Activated T-helper 2 cell treated with anti-CD3 and anti-CD28 coated beads, Interferon-gamma antibody, Interleukin-2, Interleukin-4, amounts not matched to agents 10 μg/mL and 5 μg/mL and 100 μg/mL, durations not matched to agents 14 hours and 24 hours and 36 hours (primary cell): Measurements from ENCODE around the gene HLF. TPM values are rescaled to one million over a fixed set of nuclear protein-coding genes. Genes with fewer than 3 reads are reported as not detected.

Source experiments
- DNase-seq: peaks from one replicate; pipeline ENCODE4 v3.0.0; 2021; ENCODE audit warnings: low spot score
- H3K27ac Mint-ChIP-seq: one replicate; pipeline ENCODE4 v1.8.0; 2021; ENCODE audit warnings: mixed read lengths
- H3K27me3 Mint-ChIP-seq: one replicate; pipeline ENCODE4 v1.8.0; 2021; ENCODE audit warnings: low read depth, mixed read lengths
- H3K36me3 Mint-ChIP-seq: one replicate; pipeline ENCODE4 v1.8.0; 2021; ENCODE audit warnings: low read depth, mixed read lengths
- H3K4me1 Mint-ChIP-seq: one replicate; pipeline ENCODE4 v1.8.0; 2021; ENCODE audit warnings: low read depth, mixed read lengths
- H3K4me3 Mint-ChIP-seq: one replicate; pipeline ENCODE4 v1.8.0; 2021; ENCODE audit warnings: low read depth, mild to moderate bottlenecking, moderate library complexity, mixed read lengths
- H3K9me3 Mint-ChIP-seq: one replicate; pipeline ENCODE4 v1.8.0; 2021; ENCODE audit warnings: mixed read lengths
- intact Hi-C: fragments of 100-400 bp; cut with micrococcal nuclease; formaldehyde crosslinking; loops from one replicate; pipeline ENCODE4 v1.15.1; 2023
- total RNA-seq: library from RNA; stranded (reverse); gene quantifications from 2 replicates; pipeline ENCODE4 v1.2.3, GENCODE V29; 2022

HLF gene
- total RNA-seq, 1 donor from 2014 or later, result 4.5 TPM

GRCh38 chr17:55316499-55316898 lies 51.7 kb downstream of the HLF start:
- H3K36me3 Mint-ChIP-seq, result peaks cover 10% of the 10 kb centered on the region
- H3K4me1 Mint-ChIP-seq, result peaks cover 30% of the 10 kb centered on the region
- no peak overlapping the region for H3K4me3 Mint-ChIP-seq
- H3K27ac Mint-ChIP-seq, result no peak overlapping the region
- H3K27me3 Mint-ChIP-seq, result no peaks in the 10 kb centered on the region
- intact Hi-C loops, result loop anchor here (10.0 kb wide), 1 partner anchor 108 kb away; the partner anchor contains the start of gene MMD
- no peaks in the 10 kb centered on the region for H3K9me3 Mint-ChIP-seq
- DNase-seq, result no peak

- no peak overlapping the region for H3K4me3 Mint-ChIP-seq
- peaks cover 30% of the 10 kb centered on the region for H3K4me1 Mint-ChIP-seq
- intact Hi-C loops, result loop anchor here (10.0 kb wide), 1 partner anchor 108 kb away; the partner anchor contains the start of gene MMD
- no peaks in the 10 kb centered on the region for H3K9me3 Mint-ChIP-seq
- peaks cover 10% of the 10 kb centered on the region for H3K36me3 Mint-ChIP-seq
- DNase-seq, result no peak
- no peaks in the 10 kb centered on the region for H3K27me3 Mint-ChIP-seq
- no peak overlapping the region for H3K27ac Mint-ChIP-seq
Observed at GRCh38 chr17:55317284-55317683, 52.5 kb downstream of the HLF start.

- Mint-ChIP-seq H3K27me3 (no peaks in the 10 kb centered on the region), H3K9me3 (no peaks in the 10 kb centered on the region), H3K4me3 (no peak overlapping the region), H3K4me1 (peaks cover 25% of the 10 kb centered on the region), H3K36me3 (peaks cover 10% of the 10 kb centered on the region), H3K27ac (no peak overlapping the region)
- DNase-seq, result no peak
- intact Hi-C loops, result loop anchor here (10.0 kb wide), 1 partner anchor 107 kb away; the partner anchor contains the start of gene MMD
Observed at GRCh38 chr17:55318081-55318480, 53.3 kb downstream of the HLF start.

- Mint-ChIP-seq H3K36me3 (peaks cover 10% of the 10 kb centered on the region), H3K9me3 (no peaks in the 10 kb centered on the region)
Observed at GRCh38 chr17:55318715-55319487, 54.1 kb downstream of the HLF start.

GRCh38 chr17:55319933-55320593 lies 55.3 kb downstream of the HLF start:
- DNase-seq, result no peak
- Mint-ChIP-seq H3K4me3 (no peak overlapping the region), H3K27ac (no peak overlapping the region), H3K36me3 (peaks cover 5% of the 10 kb centered on the region), H3K4me1 (peaks cover 9% of the 10 kb centered on the region), H3K9me3 (no peaks in the 10 kb centered on the region), H3K27me3 (no peaks in the 10 kb centered on the region)
- intact Hi-C loops, result loop anchor here (10.0 kb wide), 1 partner anchor 105 kb away; the partner anchor contains the start of gene MMD

More at GRCh38 chr17:55318715-55319487, 54.1 kb downstream of the HLF start:
- Mint-ChIP-seq H3K4me3 (no peak overlapping the region), H3K4me1 (peaks cover 19% of the 10 kb centered on the region), H3K27ac (peak overlapping the region; percentile 9), H3K27me3 (no peaks in the 10 kb centered on the region)
- DNase-seq, result no peak
- intact Hi-C loops, result loop anchor here (10.0 kb wide), 1 partner anchor 106 kb away; the partner anchor contains the start of gene MMD

- no peak for DNase-seq
- intact Hi-C loops, result no loop called here
- H3K9me3 Mint-ChIP-seq, result no peaks in the 10 kb centered on the region
- no peaks in the 10 kb centered on the region for H3K27me3 Mint-ChIP-seq
- no peak overlapping the region for H3K4me3 Mint-ChIP-seq
- H3K4me1 Mint-ChIP-seq, result peaks cover 3% of the 10 kb centered on the region
- no peak overlapping the region for H3K27ac Mint-ChIP-seq
- H3K36me3 Mint-ChIP-seq, result peaks cover 3% of the 10 kb centered on the region
Observed at GRCh38 chr17:55320594-55321426, 56.0 kb downstream of the HLF start.

- Mint-ChIP-seq H3K36me3 (no peaks in the 10 kb centered on the region), H3K27me3 (no peaks in the 10 kb centered on the region), H3K27ac (no peak overlapping the region), H3K9me3 (no peaks in the 10 kb centered on the region), H3K4me1 (peaks cover 1% of the 10 kb centered on the region), H3K4me3 (no peak overlapping the region)
- intact Hi-C loops, result no loop called here
- DNase-seq, result no peak
Observed at GRCh38 chr17:55321427-55322060, 56.8 kb downstream of the HLF start.

GRCh38 chr17:55322453-55322985 lies 57.8 kb downstream of the HLF start:
- H3K4me1 Mint-ChIP-seq, result peaks cover 1% of the 10 kb centered on the region
- H3K9me3 Mint-ChIP-seq, result no peaks in the 10 kb centered on the region
- H3K27me3 Mint-ChIP-seq, result peaks cover 4% of the 10 kb centered on the region
- no peak overlapping the region for H3K27ac Mint-ChIP-seq
- DNase-seq, result no peak
- no peaks in the 10 kb centered on the region for H3K36me3 Mint-ChIP-seq
- H3K4me3 Mint-ChIP-seq, result no peak overlapping the region
- intact Hi-C loops, result no loop called here

GRCh38 chr17:55323518-55324295 lies 58.9 kb downstream of the HLF start:
- intact Hi-C loops, result no loop called here
- Mint-ChIP-seq H3K9me3 (peaks cover 4% of the 10 kb centered on the region), H3K36me3 (no peaks in the 10 kb centered on the region), H3K27ac (no peak overlapping the region), H3K27me3 (peaks cover 4% of the 10 kb centered on the region), H3K4me1 (peaks cover 1% of the 10 kb centered on the region), H3K4me3 (no peak overlapping the region)
- no peak for DNase-seq

- intact Hi-C loops, result no loop called here
- peaks cover 4% of the 10 kb centered on the region for H3K27me3 Mint-ChIP-seq
Observed at GRCh38 chr17:55324296-55324978, 59.7 kb downstream of the HLF start.

GRCh38 chr17:55325406-55325805 lies 60.6 kb downstream of the HLF start:
- DNase-seq, result no peak
- no peak overlapping the region for H3K4me3 Mint-ChIP-seq
- no peak overlapping the region for H3K27ac Mint-ChIP-seq
- H3K27me3 Mint-ChIP-seq, result peaks cover 5% of the 10 kb centered on the region
- H3K9me3 Mint-ChIP-seq, result peaks cover 7% of the 10 kb centered on the region
- H3K36me3 Mint-ChIP-seq, result no peaks in the 10 kb centered on the region
- H3K4me1 Mint-ChIP-seq, result peaks cover 1% of the 10 kb centered on the region
- intact Hi-C loops, result no loop called here

More at GRCh38 chr17:55324296-55324978, 59.7 kb downstream of the HLF start:
- Mint-ChIP-seq H3K4me1 (peaks cover 1% of the 10 kb centered on the region), H3K27ac (no peak overlapping the region), H3K9me3 (peaks cover 7% of the 10 kb centered on the region), H3K36me3 (no peaks in the 10 kb centered on the region), H3K4me3 (no peak overlapping the region)
- no peak for DNase-seq
